ENCODE data around the gene PLD6.

GRCh38 chr17:17154981-17155380 lies 51.2 kb downstream of the PLD6 start:
- no peak for TF ChIP-seq CTCF (IDR thresholded peaks at IDR 0.05)
- TF ChIP-seq POLR2A (IDR thresholded peaks at IDR 0.05) = no peak
- no peak for TF ChIP-seq POLR2AphosphoS5 (IDR thresholded peaks at IDR 0.05)

All from prostate gland (tissue), 2 donors.